Activated CD4-positive, alpha-beta T cell treated with anti-CD3 and anti-CD28 coated beads, Interleukin-2, amount 50 U/mL, for 48 hours (primary cell): ENCODE data around the gene CYP2C18.
"Not testable (repeated sequence)": the region's sequence is repeated elsewhere in the genome, so short reads cannot be mapped to it uniquely, and the experiment has no call there.

ENCODE experiments used
- DNase-seq, 2 experiments: peaks; one replicate each; pipeline ENCODE4 v3.0.0-alpha.2; 2020

CYP2C18 gene

DNA sequence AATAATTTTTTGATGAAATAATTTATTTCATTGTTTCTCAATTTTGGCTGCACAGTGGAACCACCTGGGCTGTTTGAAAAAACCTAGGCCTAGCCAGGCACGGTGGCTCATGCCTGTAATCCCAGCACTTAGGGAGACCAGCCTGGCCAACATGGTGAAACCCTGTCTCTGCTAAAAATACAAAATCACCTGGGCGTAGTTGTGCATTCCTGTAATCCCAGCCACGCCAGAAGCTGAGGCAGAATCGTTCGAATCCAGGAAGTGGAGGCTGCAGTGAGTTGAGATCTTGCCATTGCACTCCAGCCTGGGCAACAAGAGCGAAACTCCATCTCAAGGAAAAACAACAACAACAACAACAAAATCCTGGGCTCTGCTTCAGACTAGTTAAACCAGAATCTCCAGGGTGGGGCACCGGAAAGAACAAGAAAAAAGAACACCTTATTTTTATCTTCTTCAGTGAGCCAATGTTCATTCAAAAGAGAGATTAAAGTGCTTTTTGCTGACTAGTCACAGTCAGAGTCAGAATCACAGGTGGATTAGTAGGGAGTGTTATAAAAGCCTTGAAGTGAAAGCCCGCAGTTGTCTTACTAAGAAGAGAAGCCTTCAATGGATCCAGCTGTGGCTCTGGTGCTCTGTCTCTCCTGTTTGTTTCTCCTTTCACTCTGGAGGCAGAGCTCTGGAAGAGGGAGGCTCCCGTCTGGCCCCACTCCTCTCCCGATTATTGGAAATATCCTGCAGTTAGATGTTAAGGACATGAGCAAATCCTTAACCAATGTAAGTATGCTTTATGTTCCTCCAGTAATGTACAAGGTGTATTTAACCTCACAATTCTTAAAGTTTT is at the start of gene CYP2C18:
TSS of gene CYP2C18 (plus strand) at position 516 of the 841 bp plus-strand sequence. CDS start at position 607, 91 bp downstream.
- no peak for DNase-seq

DNA sequence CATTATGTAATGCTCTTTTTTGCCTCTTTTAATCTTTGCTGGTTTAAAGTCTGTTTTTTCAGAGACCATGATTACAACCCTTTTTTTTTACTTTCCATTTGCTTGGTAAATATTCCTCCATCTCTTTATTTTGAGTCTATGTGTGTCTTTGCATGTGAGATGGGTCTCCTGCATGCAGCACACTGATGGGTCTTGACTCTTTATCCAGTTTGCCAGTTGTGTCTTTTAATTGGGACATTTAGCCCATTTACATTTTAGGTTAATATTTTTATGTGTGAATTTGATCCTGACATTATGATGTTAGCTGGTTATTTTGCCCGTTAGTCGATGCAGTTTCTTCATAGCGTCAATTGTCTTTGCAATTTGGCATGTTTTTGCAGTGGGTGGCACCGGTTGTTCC is 45.4 kb upstream of the CYP2C18 start:
- not testable (repeated sequence) for DNase-seq

DNA sequence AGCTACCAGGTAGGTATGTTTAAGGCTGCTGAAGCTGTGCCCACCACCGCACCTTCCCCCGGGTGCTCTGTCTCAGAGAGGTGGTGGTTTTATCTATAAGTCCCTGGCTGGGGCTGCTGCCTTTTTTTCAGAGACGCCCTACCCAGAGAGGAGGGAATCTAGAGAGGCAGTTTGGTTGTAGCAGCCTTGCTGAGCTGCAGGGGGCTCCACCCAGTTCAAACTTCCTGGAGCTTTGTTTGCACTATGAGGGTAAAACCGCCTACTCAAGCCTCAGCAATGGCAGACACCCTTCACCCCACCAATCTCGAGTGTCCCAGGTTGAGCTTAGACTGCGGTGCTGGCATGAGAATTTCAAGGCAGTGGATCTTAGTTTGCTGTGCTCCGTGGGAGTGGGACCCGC is 43.6 kb upstream of the CYP2C18 start:
- no peak for DNase-seq

DNA sequence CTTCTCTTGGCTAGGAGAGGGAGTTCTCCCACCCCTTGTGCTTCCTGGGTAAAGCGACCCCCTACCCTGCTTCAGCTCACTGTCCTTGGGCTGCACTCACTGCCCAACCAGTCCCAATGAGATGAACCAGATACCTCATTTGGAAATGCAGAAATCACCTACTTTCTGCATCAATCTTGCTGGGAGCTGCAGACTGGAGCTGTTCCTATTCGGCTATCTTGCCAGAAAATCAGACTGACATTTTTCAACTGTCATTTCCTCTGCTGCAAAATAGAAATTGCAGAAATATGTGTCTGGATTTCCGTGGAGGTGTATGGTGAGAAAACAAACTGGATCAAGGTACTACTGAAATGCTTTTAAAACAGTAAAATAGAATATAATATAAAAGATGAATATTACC is 43.0 kb upstream of the CYP2C18 start:
- DNase-seq: no peak

DNA sequence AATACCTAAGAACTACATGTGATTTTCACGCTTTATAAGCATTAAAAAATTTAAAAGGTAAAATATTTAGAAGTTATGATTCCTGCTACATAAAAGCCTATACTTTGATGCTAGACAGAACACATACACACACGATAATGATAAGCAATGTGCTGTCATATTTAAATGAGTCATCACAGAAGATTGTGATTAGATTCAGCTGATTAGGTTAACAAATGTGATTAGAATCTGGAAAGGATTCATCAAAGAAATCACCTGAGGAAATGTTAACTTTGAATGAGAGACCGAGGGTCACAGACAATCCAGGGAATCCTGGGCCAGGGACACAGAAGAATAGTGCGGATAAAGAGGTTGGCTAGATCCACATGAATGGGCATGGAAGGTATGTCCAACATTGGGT is 42.0 kb upstream of the CYP2C18 start:
- DNase-seq: no peak

DNA sequence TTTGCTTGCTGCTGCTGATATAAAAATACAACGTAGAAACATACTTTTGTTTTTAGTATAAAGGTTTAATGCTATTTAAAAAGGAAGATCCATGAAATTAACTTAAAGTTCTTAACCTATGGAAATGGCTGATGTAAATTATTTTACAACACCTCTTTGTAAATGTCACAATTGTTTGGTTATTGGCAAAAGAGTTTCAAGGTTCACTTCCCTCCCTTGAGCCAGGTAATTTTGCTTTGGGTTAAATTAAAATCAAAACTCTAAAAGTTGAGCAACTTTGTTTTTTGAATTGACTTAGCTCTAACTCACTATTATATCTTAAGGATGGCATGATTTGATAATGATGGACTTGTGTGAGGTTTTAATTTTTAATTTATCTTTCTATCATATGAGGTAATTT is 39.2 kb upstream of the CYP2C18 start:
- DNase-seq: no peak

DNA sequence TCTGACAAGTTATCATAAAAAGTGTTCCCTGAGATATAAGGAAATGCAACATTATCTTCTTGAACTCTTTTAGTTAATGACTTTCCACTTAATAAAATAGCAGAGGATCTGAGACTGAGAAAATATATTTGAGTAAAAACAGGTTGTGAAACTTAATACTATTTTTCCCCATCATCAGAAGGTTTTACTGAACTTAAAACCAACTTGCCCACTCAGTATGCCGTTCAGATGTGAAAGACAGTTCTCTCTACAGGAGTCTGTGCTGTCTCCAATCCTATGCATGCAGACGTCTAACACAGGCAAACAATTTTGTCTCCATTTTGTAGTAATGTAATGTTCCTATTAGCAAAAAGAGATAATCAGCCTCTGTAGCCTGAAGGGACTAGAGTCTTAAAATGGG is 38.2 kb upstream of the CYP2C18 start:
- DNase-seq: no peak

DNA sequence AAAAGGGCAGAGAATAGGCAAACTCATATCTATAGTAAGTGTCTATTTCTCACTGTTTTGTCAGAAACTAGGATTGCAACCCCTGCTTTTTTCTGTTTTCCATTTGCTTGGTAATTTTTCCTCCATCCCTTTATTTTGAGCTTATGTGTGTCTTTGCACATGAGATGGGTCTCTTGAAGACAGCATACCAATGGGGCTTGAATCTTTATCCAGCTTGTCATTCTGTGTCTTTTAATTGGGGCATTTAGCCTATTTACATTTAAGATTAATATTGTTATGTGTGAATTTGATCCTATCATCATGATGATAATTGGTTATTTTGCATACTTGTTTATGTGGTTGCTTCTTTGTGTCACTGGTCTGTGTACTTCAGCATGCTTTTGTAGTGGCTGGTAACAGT is 28.3 kb upstream of the CYP2C18 start:
- DNase-seq: not testable (repeated sequence)

DNA sequence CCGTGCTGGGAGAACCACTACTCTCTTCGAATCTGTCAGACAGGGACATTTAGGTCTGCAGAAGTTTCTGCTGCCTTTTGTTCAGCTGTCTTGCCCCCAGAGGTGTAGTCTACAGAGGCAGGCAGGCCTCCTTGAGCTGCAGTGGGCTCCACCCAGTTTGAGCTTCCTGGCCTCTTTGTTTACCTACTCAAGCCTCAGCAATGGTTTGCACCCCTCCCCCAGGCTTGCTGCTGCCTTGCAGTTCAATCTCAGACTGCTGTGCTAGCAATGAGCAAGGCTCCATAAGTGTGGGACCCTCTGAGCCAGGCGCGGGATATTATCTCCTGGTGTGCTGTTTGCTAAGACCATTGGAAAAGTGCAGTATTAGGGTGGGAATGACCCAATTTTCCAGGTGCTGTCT is 20.5 kb upstream of the CYP2C18 start:
- not testable (repeated sequence) for DNase-seq

DNA sequence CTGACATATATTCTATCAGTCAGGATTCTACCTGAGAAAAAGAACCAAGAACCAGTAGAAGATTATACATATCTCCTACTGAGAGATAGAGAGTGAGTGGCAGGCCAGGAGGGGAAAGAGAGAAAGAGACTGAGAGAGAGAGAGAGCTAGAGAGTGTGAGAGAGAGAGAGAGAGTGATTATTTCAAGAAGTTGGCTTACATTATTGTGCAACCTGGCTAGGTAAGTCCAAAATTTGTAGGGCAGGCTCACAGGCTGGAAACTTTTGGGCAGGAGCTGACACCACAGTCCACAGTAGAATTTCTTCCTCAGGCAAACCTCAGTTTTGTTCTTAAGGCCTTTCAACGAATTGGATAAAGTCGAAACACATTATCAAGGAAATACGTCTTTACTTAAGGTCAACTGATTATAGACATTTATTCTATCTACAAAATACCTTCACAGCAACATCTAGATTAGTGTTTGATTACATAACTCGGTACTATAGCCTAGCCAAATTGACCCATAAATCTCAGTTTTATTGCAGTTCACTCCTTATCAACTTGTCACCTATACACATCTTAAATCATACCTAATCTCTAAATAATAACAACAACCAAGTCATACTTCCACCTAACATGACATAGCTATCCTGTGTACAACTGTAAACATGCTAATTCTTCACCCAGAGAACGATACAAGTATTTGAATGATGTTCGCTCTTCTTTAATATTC is 17.0 kb upstream of the CYP2C18 start:
- DNase-seq: no peak

DNA sequence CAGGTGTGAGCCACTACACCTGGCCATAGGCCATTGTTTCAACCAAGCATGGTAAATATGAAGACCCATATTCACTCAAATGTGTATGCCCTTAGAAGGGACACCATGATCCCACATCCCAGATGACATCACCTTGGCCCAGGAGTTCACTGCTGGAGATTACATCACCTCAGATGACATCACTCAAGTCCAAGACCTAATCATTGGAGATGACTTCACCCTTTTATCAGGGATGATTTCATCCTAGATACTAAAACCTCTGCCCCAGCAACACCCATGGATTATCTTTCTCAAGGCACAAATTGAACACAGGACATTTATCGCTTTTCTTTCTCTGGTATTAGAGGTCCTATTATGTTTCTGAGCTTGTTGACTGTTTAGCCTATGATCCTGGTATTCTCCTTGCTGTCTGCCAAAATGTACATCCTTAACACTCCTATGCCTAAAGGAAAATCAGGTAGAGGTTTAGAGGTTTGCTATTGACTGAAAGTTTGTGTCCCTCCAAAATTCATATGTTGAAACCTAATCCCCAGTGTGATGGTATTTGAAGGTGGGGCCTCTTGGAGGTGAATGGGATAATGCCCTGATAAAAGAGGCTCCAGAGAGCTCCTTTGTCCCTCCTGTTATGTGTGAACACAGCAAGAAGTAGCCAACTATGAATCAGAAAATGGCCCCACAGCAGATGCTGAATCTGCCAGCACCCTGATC is 9.8 kb upstream of the CYP2C18 start:
- DNase-seq: no peak

DNA sequence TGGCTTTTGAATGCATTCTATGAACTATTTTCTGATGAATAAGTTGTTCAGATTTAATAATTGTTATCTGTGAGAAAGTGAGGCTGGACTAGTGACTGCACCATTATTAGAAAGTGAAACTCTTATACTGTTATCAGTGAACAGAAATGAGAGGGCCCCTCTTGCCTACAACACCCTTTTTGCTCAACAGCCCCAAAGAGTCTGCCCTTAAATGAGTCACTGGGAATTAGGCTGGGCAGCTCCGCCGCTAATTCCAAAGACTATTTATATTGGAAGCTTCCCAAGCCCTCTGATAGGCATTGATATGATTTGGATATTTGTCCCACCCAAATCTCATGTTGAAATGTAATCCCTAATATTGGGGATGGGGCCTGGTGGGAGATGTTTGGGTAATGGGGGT is 7.0 kb upstream of the CYP2C18 start:
- no peak for DNase-seq

DNA sequence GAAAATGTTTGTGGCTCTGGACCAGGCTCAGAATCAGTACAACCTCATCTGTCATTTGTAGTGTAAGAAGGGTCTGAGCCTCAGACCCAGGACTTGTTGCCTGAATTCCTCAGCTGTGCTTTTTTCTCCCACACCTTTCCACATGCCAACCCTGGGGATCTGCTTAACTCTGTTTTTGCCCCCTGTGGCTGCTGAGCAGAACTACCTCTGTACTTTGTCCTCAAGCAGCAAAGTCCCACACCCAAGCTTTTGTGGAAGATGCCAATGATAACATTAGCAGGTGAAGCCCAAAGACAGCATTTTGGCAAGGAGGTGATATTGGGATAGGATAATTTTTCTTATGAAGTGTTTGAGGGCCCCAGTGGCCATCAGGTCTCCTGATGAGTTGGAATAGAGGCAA is 5.8 kb upstream of the CYP2C18 start:
- DNase-seq: no peak

DNA sequence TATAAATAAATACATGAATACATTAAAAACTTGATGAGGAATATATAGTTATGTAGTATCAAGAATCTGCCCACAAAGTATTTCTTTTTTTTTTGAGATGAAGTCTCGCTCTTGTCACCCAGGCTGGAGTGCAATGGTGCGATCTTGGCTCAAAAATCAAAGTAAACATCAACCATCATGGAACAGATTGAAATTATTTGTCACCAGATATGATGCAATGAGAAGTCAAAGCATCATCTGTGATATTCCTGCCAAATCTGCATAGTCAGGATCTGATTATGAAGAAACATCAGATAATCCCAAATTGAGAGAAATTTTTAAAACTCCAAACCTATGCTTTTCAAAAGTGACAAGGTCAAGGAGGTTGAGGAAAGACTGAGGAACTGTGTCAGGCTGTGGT is 5.1 kb upstream of the CYP2C18 start:
- DNase-seq: no peak

DNA sequence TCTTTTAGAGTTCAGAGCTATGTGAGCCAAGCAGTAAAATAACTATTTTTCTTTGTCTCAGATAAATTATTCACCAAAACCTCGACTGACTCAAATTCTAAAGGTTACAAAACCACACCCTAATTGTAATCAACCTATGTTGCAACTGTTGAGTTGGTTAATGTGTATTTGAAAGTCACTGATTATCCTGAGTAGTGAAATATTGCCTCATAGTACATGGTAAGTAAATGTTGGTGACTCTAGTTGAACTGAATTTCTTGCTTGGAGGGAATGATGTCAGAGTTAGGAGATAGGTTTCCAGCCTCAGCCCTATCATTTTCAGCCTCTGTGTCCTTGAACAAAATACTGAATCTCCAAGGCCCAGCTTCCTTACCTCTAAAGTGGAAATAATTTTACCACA is 3.0 kb upstream of the CYP2C18 start:
- no peak for DNase-seq

DNA sequence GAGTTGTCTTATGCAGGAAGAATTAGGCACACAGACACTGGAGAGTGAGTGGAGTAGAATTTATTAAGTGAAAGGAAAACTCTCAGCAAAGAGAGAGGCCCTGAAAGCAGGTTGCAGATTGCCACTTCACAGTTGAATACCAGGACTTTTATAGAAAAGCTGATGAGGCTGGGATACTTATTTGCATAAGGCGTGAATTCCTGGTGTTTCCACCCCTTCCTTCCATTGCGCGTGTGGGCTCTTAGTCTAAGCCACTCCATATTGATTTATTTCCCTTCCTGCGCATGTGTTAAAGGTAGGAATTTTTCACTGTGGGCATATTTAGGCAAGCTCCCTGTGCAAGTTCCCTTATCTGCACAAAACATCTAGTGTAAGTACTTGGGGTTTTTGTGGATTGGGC is 893 bp upstream of the CYP2C18 start:
- DNase-seq: not testable (repeated sequence)

DNA sequence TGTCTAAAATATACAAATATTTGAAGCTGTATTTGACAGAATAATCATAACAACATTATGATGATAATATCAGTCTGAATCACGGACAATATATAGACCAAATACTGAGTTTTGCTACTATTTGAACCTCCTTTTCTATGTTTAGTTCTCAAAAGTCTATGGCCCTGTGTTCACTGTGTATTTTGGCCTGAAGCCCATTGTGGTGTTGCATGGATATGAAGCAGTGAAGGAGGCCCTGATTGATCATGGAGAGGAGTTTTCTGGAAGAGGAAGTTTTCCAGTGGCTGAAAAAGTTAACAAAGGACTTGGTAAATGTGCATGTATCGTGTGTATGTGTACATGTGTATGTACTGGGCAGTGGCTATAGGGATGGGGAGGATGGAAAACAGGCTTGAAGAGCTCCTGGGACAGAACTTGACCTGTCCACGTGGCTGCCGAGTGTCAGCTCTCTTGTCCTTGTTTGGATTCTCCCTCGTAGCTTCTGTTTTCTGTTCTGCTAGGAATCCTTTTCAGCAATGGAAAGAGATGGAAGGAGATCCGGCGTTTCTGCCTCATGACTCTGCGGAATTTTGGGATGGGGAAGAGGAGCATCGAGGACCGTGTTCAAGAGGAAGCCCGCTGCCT is 4.2 kb downstream of the CYP2C18 start:
- no peak for DNase-seq

DNA sequence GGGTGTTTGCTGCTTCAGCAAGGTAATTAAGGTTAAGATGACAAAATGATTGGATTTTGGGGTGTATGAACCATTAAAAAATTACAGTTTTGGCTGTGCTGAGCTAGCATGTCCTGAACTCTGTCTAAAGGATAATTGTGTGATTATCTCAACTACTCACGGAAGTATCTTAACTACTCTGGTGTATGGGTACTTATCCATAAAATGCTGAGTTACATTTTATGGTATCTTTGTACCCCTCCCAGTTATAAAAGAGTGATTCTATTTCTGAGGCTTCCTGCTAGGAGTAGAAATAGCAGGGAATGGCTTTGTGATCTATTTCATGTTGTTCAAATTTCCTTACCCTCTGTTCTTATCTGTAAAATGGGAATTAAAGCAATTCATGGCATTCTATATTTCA is 22.6 kb downstream of the CYP2C18 start:
- no peak for DNase-seq

DNA sequence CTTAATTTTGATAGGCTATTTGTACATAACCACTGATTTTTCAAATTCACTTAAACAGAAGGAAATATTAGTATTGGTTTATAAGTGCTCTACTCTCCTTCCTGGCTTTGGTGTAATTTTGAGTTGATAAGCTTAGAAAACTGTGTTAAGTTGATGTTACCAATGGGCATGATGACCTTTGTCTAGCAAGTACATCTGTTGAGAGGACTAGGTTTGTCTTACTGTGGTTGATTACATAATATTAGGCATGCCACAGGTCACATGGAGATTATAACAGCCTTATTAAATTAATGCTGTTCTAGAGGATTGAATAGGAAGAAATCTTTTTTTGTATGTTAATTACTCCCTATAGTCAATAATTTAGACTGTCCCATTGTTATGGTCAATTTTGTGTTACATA is 27.0 kb downstream of the CYP2C18 start:
- no peak for DNase-seq

DNA sequence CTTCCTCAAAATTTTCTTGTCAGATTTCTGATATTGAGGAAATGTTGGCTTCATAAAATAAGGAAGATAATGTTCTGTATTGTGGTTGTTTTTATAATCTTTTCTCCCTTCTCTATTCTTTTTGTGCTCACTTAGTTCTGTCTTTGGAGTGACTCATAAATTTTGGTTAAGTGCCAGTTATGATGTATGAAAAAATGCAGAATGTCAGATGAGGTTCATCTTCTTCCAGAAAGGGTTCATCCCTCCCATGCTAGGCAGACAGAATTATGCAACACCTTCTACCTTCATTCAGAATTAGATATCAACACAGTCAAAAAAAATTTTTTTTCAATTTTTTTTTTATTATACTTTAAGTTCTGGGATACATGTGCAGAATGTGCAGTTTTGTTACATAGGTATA is 42.3 kb downstream of the CYP2C18 start:
- no peak for DNase-seq

DNA sequence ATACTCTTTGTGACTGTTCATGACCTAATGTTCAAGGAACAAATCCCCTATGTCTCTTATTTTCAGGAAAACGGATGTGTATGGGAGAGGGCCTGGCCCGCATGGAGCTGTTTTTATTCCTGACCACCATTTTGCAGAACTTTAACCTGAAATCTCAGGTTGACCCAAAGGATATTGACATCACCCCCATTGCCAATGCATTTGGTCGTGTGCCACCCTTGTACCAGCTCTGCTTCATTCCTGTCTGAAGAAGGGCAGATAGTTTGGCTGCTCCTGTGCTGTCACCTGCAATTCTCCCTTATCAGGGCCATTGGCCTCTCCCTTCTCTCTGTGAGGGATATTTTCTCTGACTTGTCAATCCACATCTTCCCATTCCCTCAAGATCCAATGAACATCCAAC is 51.7 kb downstream of the CYP2C18 start:
- no peak for DNase-seq

DNA sequence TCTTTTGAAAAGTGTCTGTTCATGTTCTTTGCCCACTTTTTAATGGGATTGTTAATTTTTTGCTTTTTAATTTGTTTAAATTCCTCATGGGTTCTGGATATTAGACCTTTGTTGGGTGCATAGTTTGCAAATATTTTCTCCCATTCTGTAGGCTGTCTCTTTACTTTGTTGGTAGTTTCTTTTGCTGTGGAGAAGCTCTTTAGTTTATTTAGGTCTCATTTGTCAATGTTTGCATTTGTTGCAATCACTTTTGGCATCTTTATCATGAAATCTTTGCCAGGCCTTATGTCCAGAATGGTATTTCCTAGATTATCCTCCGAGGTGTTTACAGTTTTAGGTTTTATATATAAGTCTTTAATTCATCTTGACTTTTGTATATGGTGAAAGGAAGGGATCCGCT is 55.1 kb downstream of the CYP2C18 start:
- no peak for DNase-seq

DNA sequence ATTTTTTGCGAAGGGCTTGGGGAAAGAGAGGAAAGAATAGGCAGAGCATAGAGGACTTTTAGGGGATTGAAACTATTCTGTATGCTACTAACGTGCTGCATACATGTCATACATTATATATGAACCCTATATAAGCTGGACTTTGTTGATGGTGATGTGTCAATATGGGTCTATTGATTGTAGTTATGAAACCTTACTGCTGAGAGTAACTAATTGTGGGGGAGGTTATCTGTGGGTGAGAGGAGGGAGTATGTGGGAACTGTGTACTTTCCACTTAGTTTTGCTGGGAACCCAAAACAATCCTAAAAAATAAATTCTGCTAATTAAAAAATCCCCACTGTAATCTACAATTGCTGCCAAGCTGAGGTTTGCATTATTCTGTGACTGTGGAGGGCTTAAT is 63.6 kb downstream of the CYP2C18 start:
- no peak for DNase-seq
